TTC549 (cell line): ENCODE measurements around the gene NT5DC3.

Experiments used
- FAIRE-seq: peaks from 2 replicates; lab custom pipeline; 2012; peaks lifted over from hg19 to GRCh38; lab: Jason Lieb, UNC

The NT5DC3 gene

GRCh38 chr12:103745962-103746361, 95.1 kb downstream of the NT5DC3 start:
- no peak for FAIRE-seq

- no peak for FAIRE-seq
These were observed 97.2 kb downstream of the NT5DC3 start for GRCh38 chr12:103743788-103744187.

GRCh38 chr12:103742349-103742932, 98.6 kb downstream of the NT5DC3 start:
- no peak for FAIRE-seq

GRCh38 chr12:103737881-103738280, 103.2 kb downstream of the NT5DC3 start:
- FAIRE-seq: no peak

- no peak for FAIRE-seq
These were observed 104.5 kb downstream of the NT5DC3 start for GRCh38 chr12:103736572-103736971.

GRCh38 chr12:103735291-103735690, 105.7 kb downstream of the NT5DC3 start:
- FAIRE-seq: no peak

GRCh38 chr12:103734863-103735262, 106.2 kb downstream of the NT5DC3 start:
- no peak for FAIRE-seq

- FAIRE-seq: no peak
These were observed 109.5 kb downstream of the NT5DC3 start for GRCh38 chr12:103731539-103731938.

GRCh38 chr12:103729499-103729898, 111.5 kb downstream of the NT5DC3 start:
- no peak for FAIRE-seq

- FAIRE-seq: no peak
These were observed 112.7 kb downstream of the NT5DC3 start for GRCh38 chr12:103728323-103728722.

- FAIRE-seq: no peak
These were observed 113.4 kb downstream of the NT5DC3 start for GRCh38 chr12:103727638-103728037.

- FAIRE-seq: no peak
These were observed 115.6 kb downstream of the NT5DC3 start for GRCh38 chr12:103725398-103725797.
